Duodenal mucosa (tissue), 2 donors: ENCODE data around the gene PAMR1.
"Not testable (repeated sequence)": the region's sequence is repeated elsewhere in the genome, so short reads cannot be mapped to it uniquely, and the experiment has no call there.

Source experiments
- H3K27ac ChIP-seq: one replicate; pipeline ENCODE4 v1.7.0; 2013; ENCODE audit warnings: low read depth, low read length
- H3K27me3 ChIP-seq, 2 donors: one replicate each; pipeline ENCODE4 v1.7.0; 2013; ENCODE audit warnings: low read length in 2 of 2, control low read depth in 1 of 2; ENCODE audit not compliant: insufficient read depth in 2 of 2, control insufficient read depth in 1 of 2
- H3K36me3 ChIP-seq, 2 donors: one replicate each; pipeline ENCODE4 v1.7.0; 2013; ENCODE audit warnings: low read length in 2 of 2, control low read depth in 1 of 2; ENCODE audit not compliant: insufficient read depth in 2 of 2, control insufficient read depth in 1 of 2
- H3K4me1 ChIP-seq, 2 donors: one replicate each; pipeline ENCODE4 v1.7.0; 2013; ENCODE audit warnings: low read length in 2 of 2, control low read depth in 1 of 2; ENCODE audit not compliant: insufficient read depth in 2 of 2, control insufficient read depth in 1 of 2
- H3K4me3 ChIP-seq, 2 donors: one replicate each; pipeline ENCODE4 v1.7.0; 2013; ENCODE audit warnings: low read length in 2 of 2, low read depth in 1 of 2
- H3K9ac ChIP-seq, 2 donors: one replicate each; pipeline ENCODE4 v1.7.0; 2013; ENCODE audit warnings: low read length in 2 of 2, low read depth in 1 of 2
- H3K9me3 ChIP-seq, 2 donors: one replicate each; pipeline ENCODE4 v1.7.0; 2013; ENCODE audit warnings: low read length in 2 of 2, control low read depth in 1 of 2; ENCODE audit not compliant: control insufficient read depth in 1 of 2

Gene PAMR1

DNA sequence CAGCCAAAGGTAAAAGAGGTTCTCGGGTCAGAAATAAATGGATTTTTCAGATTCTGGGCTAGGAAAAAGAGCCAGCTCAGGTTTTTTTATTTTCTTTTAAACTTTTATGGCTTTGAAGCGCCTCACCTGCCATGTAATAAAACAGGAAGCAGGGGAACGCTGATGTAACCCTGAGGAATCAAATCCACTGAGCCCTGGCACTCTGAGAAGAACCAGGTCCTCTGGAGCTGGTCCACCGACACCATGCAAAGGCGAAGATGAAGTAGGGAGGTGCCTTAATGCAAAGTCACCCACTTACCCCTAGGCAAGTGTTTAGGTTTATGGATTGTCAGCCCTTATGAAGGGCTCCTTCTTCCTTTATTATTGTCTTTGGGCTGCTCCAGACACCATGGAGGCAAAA is 1.6 kb downstream of the PAMR1 start:
- Histone ChIP-seq H3K27me3 (peaks cover 24 to 47% of the 10 kb centered on the region in 2 donors), H3K4me3 (no peak overlapping the region), H3K9ac (no peak overlapping the region), H3K27ac (no peak overlapping the region), H3K36me3 (no peaks in the 10 kb centered on the region), H3K4me1 (no peaks in the 10 kb centered on the region), H3K9me3 (no peaks in the 10 kb centered on the region)

DNA sequence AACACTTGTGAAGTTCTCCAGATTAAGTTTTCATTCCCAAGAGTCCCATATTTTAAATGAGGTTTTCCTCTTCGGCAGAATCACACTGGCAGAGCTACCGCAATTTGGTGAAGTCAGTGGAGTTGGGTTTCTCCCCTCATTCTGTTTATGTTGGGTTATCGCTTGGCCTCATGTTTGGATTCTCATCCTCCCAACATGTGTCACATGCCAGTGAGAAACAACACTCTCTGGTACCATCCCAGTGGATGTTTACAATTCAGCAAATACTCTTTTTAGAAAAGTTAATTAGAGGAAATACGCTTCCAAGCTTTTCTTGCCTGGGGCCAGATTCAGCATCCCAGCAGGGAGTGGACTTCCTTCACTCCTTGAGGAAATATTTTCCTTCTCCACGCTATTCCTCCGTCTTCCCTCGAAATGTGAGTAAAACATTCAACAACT is 2.1 kb downstream of the PAMR1 start:
- H3K9ac ChIP-seq, result no peak overlapping the region
- H3K27ac ChIP-seq, result no peak overlapping the region
- no peak overlapping the region for H3K4me3 ChIP-seq

DNA sequence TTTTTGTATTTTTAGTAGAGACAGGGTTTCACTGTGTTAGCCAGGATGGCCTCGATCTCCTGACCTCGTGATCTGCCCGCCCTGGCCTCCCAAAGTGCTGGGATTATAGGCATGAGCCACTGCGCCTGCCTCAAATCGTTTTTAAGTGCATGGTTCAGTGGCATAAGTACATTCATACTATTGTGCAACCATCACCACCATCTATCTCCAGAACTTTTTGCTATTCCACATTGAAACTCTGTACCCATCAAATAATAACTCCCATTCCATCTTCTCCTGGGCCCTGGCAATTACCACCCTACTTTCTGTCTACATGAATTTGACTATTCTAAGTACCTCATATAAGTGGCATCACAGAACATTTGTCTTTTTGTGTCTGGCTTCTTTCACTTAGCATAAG is 3.3 kb downstream of the PAMR1 start:
- H3K36me3 ChIP-seq, H3K9me3 ChIP-seq, H3K9ac ChIP-seq, H3K27ac ChIP-seq, H3K4me3 ChIP-seq, H3K4me1 ChIP-seq: not testable (repeated sequence)
- peaks cover 27 to 47% of the 10 kb centered on the region in 2 donors for H3K27me3 ChIP-seq

More for the DNA sequence above, 2.1 kb downstream of the PAMR1 start:
- no peaks in the 10 kb centered on the region for H3K36me3 ChIP-seq
- H3K4me1 ChIP-seq, result no peaks in the 10 kb centered on the region
- peaks cover 24 to 47% of the 10 kb centered on the region in 2 donors for H3K27me3 ChIP-seq
- no peaks in the 10 kb centered on the region for H3K9me3 ChIP-seq

DNA sequence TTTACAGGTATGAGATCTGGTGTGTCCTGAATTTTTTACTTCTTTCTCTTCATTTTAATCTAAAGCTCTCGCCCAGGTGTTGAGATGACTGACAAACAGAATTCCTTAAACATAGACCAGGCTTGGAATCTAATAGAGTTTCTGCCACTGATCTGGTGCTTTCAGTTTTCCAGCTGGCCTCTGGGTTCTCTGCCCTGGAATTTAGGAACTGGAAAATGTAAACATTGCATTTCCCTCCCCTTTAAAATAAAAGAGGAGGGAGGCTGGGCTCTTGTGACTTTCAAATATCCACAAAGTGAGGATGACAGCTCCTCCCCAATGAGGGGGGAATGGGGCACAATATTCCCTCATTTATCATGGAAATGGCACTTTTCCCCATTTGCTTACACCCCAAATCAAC is 5.0 kb downstream of the PAMR1 start:
- Histone ChIP-seq H3K27me3 (peaks cover 19 to 39% of the 10 kb centered on the region in 2 donors), H3K9me3 (no peaks in the 10 kb centered on the region), H3K27ac (no peak overlapping the region), H3K9ac (no peak overlapping the region), H3K4me1 (no peaks in the 10 kb centered on the region), H3K4me3 (no peak overlapping the region), H3K36me3 (no peaks in the 10 kb centered on the region)

DNA sequence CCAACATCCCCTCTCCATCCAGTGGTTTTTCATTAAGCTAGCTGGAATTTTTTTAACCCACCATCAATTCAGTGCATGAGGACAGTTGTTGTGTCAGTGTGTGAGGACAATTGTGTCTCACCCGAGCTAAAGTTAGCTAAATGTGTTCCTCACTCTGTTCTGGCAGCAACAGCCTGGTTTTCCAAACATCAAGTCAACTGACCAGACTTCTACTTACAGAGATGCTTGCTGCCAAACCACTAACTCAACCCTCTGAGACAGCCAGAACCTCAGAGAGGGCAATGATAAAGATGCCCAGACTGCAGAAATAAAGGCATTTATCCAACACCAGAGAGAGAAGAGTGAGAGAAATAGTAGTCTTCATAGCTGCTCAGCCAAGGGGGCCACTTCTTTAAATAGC is 6.7 kb downstream of the PAMR1 start:
- no peaks in the 10 kb centered on the region for H3K36me3 ChIP-seq
- no peak overlapping the region for H3K27ac ChIP-seq
- no peaks in the 10 kb centered on the region for H3K4me1 ChIP-seq
- no peak overlapping the region for H3K4me3 ChIP-seq
- no peak overlapping the region for H3K9ac ChIP-seq
- H3K27me3 ChIP-seq, result peaks cover 8 to 22% of the 10 kb centered on the region in 2 donors
- H3K9me3 ChIP-seq, result no peaks in the 10 kb centered on the region

DNA sequence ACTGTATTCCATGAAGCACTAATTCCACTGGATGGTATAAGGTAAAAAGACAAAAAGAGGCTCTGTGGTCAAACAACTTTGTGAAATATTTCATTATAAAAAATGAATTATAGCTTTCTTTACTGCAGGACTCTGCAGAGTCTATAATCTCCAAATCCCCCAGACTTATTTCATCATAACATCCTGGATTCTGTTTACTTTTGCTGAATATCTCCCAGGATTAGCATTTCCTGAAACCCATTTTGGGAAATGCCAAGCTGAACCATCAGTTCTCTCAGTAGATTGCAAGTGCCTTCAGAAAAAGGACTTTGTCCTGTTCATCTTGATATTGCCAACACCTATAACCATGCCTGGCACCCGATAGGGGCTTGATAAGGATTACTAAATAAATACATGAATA is 7.9 kb downstream of the PAMR1 start:
- no peak overlapping the region for H3K4me3 ChIP-seq
- H3K9ac ChIP-seq, result no peak overlapping the region
- H3K36me3 ChIP-seq, result no peaks in the 10 kb centered on the region
- no peak overlapping the region for H3K27ac ChIP-seq
- no peaks in the 10 kb centered on the region for H3K9me3 ChIP-seq
- peaks cover 3 to 14% of the 10 kb centered on the region in 2 donors for H3K27me3 ChIP-seq
- no peaks in the 10 kb centered on the region for H3K4me1 ChIP-seq

DNA sequence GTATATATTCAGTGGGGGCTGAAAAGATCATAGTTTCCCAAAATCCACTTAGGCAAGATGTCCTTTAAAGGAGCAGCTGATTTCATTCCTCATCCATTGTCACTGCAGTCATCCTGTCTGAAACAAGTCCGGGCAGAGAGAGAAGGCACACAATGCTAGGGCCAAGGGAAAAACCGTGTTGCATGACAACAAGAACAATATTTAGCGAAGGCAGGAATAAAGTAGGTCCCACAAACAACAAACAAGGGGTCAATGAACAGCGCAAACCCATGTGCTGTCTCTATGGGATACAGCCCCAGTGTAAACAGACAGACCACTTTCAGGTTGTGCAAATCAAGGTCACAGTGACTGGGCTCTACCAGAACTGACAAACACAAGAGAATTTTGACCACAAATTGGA is 9.0 kb downstream of the PAMR1 start:
- Histone ChIP-seq H3K27me3 (peaks cover 3 to 20% of the 10 kb centered on the region in 2 donors), H3K9ac (no peak overlapping the region), H3K4me1 (no peaks in the 10 kb centered on the region), H3K27ac (no peak overlapping the region), H3K4me3 (no peak overlapping the region), H3K36me3 (no peaks in the 10 kb centered on the region), H3K9me3 (no peaks in the 10 kb centered on the region)

DNA sequence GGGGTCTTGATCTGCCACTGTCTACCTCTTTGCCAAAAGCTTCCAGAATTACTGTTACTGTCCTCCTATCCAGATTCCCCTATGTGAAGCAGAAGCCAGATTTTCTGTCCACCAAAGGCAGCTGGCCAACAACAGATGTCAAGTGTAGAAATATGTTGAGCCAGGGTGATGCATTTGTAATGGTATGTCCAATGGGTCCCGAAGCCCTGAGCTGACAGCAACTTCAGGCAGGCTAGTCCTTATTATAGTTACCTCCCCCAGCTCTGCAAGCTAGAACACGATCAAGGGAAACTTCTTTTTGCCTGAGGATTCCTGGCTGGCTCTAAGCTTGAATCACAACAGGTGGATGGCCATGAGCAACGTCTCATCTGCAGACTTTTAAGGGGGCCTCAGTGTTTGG is 10.2 kb downstream of the PAMR1 start:
- H3K9ac ChIP-seq, result no peak overlapping the region

DNA sequence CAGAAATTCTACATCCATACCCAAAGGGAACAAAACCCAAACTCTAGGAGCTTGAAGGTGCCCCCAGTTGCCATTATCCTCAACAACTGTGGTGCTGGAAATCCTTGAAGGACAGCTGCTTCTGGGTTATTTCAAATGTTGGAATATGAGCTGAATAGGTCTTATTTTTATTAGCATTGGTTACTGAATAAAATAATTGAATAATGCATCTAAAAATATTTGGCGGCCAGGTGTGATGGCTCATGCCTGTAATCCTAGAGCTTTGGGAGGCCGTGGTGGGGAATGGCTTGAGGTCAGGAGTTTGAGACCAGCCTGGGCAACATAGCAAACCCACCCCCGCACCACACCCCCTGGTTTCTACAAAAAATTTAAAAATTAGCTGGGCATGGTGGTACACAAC is 10.9 kb downstream of the PAMR1 start:
- H3K4me3 ChIP-seq, result no peak overlapping the region
- peaks cover 3 to 12% of the 10 kb centered on the region in 2 donors for H3K27me3 ChIP-seq
- H3K9ac ChIP-seq, result no peak overlapping the region
- no peak overlapping the region for H3K27ac ChIP-seq
- H3K36me3 ChIP-seq, result no peaks in the 10 kb centered on the region
- no peaks in the 10 kb centered on the region for H3K4me1 ChIP-seq
- no peaks in the 10 kb centered on the region for H3K9me3 ChIP-seq

More for the DNA sequence above, 10.2 kb downstream of the PAMR1 start:
- Histone ChIP-seq H3K27me3 (peaks cover 3 to 19% of the 10 kb centered on the region in 2 donors), H3K4me3 (no peak overlapping the region), H3K36me3 (no peaks in the 10 kb centered on the region), H3K4me1 (no peaks in the 10 kb centered on the region), H3K9me3 (no peaks in the 10 kb centered on the region), H3K27ac (no peak overlapping the region)

DNA sequence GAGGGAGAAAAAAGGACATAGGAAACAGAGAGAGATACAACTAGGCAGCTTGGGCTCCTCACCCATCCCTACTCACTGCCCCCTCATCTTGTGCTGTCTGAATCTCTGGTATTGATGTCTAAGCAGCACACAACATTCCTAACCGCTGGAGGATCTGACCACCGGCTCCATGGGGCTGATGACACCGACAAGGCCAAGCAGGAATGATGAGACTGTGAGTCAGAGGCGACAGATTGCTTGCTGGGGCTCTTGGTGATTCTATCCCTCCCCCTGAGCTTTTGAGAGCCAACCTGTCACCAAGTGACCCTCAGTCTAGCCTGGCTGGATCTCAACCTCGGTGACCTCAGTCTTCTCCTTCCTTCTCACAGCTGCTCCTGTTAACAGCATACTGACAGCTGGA is 13.8 kb downstream of the PAMR1 start:
- Histone ChIP-seq H3K36me3 (no peaks in the 10 kb centered on the region), H3K9me3 (peaks cover 0 to 3% of the 10 kb centered on the region in 2 donors), H3K4me1 (no peaks in the 10 kb centered on the region), H3K27ac (no peak overlapping the region), H3K9ac (no peak overlapping the region), H3K27me3 (peaks cover 0 to 6% of the 10 kb centered on the region in 2 donors), H3K4me3 (no peak overlapping the region)

DNA sequence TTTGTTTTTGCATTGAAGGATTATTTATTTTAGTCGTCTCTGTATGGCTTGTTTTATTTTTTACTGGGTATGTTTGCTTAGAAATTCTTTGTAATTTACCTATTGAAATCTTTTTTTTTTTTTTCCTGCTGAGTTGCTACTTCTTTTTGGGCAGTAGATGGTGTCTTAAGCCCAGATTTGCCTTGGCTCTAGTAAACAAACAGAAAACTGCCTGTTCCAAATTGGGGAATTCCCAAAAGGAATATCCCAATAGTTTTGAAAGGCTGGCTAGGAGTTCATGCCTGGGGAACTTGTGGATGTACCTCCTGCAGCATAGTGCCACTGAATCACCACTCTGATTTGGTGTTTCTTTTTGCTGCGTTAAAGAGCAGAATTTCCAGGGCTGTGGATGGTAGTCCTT is 17.7 kb downstream of the PAMR1 start:
- Histone ChIP-seq H3K4me3 (no peak overlapping the region), H3K36me3 (no peaks in the 10 kb centered on the region), H3K27ac (no peak overlapping the region), H3K9me3 (peaks cover 0 to 3% of the 10 kb centered on the region in 2 donors), H3K27me3 (peaks cover 0 to 6% of the 10 kb centered on the region in 2 donors), H3K4me1 (no peaks in the 10 kb centered on the region), H3K9ac (no peak overlapping the region)
